HEK293T (cell line): Measurements from ENCODE around the gene CNNM3.

Experiments
- ARNT ChIP-seq: fragments of 450-650 bp; IDR thresholded peaks from 2 replicates; pipeline ENCODE4 v1.6.1; 2017; ENCODE audit warnings: mild to moderate bottlenecking
- BHLHE40 ChIP-seq: fragments of 450-650 bp; IDR thresholded peaks from 2 replicates; pipeline ENCODE4 v1.6.1; 2016; ENCODE audit warnings: mild to moderate bottlenecking, moderate library complexity, borderline replicate concordance
- FOXK2 ChIP-seq: fragments of 450-650 bp; IDR thresholded peaks from 2 replicates; pipeline ENCODE4 v1.6.1; 2016; ENCODE audit warnings: mild to moderate bottlenecking
- FOXM1 ChIP-seq: fragments of 450-650 bp; IDR thresholded peaks from 2 replicates; pipeline ENCODE4 v1.6.1; 2017; ENCODE audit warnings: mild to moderate bottlenecking, borderline replicate concordance
- HDGF ChIP-seq: fragments of 450-650 bp; IDR thresholded peaks from 2 replicates; pipeline ENCODE4 v1.6.1; 2017; ENCODE audit warnings: antibody characterized with exemption, borderline replicate concordance
- NFRKB ChIP-seq: fragments of 450-650 bp; IDR thresholded peaks from 2 replicates; pipeline ENCODE4 v1.6.1; 2016; ENCODE audit warnings: mild to moderate bottlenecking, moderate library complexity
- SP1 ChIP-seq: fragments of 450-650 bp; IDR thresholded peaks from 2 replicates; pipeline ENCODE4 v1.6.1; 2017
- SUZ12 ChIP-seq: fragments of 450-650 bp; IDR thresholded peaks from 2 replicates; pipeline ENCODE4 v1.6.1; 2016; ENCODE audit warnings: mild to moderate bottlenecking

DNA sequence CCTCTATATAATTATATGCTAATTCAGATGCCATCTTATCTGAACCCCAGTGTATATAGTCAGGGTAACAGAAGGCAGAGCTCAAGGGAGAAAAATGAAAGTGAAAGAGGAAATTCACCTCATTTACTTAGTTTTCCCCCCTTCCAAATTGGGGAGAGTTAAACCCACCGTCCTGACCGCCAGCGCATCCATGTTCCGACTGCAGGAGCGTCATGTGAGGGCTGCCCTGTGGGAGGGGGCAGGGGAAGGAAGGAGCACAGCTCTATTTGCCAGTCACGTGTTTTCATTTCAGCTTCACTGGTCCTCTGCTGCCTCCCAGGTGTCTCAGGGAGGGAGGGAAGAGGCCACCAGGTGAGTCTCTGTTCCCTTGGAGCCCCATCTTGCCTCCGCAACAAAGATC lies 42.1 kb upstream of the CNNM3 start:
- TF ChIP-seq FOXM1 (no peak), NFRKB (no peak), BHLHE40 (no peak), SP1 (no peak), ARNT (no peak), HDGF (no peak), SUZ12 (no peak), FOXK2 (no peak)
